Smooth muscle cell (in vitro differentiated cells): Measurements from ENCODE around the gene KCNE4. TPM values are rescaled to one million over a fixed set of nuclear protein-coding genes. Genes with fewer than 3 reads are reported as not detected.
A peak's percentile ranks its signal among the peaks of the same experiment; 100 is the strongest.

Source experiments
- DNase-seq: peaks from one replicate; lab custom pipeline; 2025; ENCODE audit not compliant: unreplicated experiment; lab: John Stamatoyannopoulos, UW
- H2AFZ ChIP-seq: fragments of 200-600 bp; sonication (generic); 2 replicates; pipeline ENCODE4 v1.6.0; 2016; ENCODE audit warnings: antibody characterized with exemption, low read depth, mild to moderate bottlenecking
- H3F3A ChIP-seq: fragments of 200-600 bp; sonication (generic); 2 replicates; pipeline ENCODE4 v1.6.0; 2017; ENCODE audit warnings: antibody characterized with exemption, low read depth
- H3K27ac ChIP-seq: fragments of 200-600 bp; sonication (generic); 2 replicates; pipeline ENCODE4 v1.5.1; 2016; ENCODE audit warnings: low read depth, mild to moderate bottlenecking
- H3K27me3 ChIP-seq: fragments of 200-600 bp; sonication (generic); 2 replicates; pipeline ENCODE4 v1.6.1; 2016; ENCODE audit warnings: low read depth, mild to moderate bottlenecking
- H3K36me3 ChIP-seq: fragments of 200-600 bp; sonication (generic); 2 replicates; pipeline ENCODE4 v1.5.1; 2016; ENCODE audit warnings: low read depth
- H3K4me1 ChIP-seq: fragments of 200-600 bp; sonication (generic); 2 replicates; pipeline ENCODE4 v1.5.1; 2016; ENCODE audit warnings: low read depth
- H3K4me2 ChIP-seq: fragments of 200-600 bp; sonication (generic); 2 replicates; pipeline ENCODE4 v1.6.0; 2016; ENCODE audit warnings: mild to moderate bottlenecking
- H3K4me3 ChIP-seq: fragments of 200-600 bp; sonication (generic); 2 replicates; pipeline ENCODE4 v1.5.1; 2016; ENCODE audit warnings: mild to moderate bottlenecking
- H3K79me2 ChIP-seq: fragments of 200-600 bp; sonication (generic); 2 replicates; pipeline ENCODE4 v1.6.0; 2016; ENCODE audit warnings: low read depth, mild to moderate bottlenecking
- H3K9ac ChIP-seq: fragments of 200-600 bp; sonication (generic); 2 replicates; pipeline ENCODE4 v1.6.0; 2016; ENCODE audit warnings: low read depth
- H3K9me3 ChIP-seq: fragments of 200-600 bp; sonication (generic); replicated peaks from 2 replicates; pipeline ENCODE4 v1.5.1; 2016; ENCODE audit warnings: low read depth
- H4K20me1 ChIP-seq: fragments of 200-600 bp; sonication (generic); 2 replicates; pipeline ENCODE4 v1.6.0; 2016; ENCODE audit warnings: low read depth
- CTCF ChIP-seq: fragments of 200-600 bp; sonication (generic); IDR thresholded peaks from 2 replicates; pipeline ENCODE4 v1.5.1; 2017; ENCODE audit warnings: borderline replicate concordance, mild to moderate bottlenecking, antibody characterized with exemption; ENCODE audit not compliant: insufficient read depth, poor library complexity, severe bottlenecking
- WGBS: methylation state at CpG from one replicate; pipeline ENCODE4 v1.1.7; 2016; ENCODE audit warnings: low lambda C conversion rate; 5-methylcytosine and 5-hydroxymethylcytosine counted together
- polyA plus RNA-seq: library from polyadenylated mRNA; unstranded; fragments of >200 nt; fragmentation: Nextera tagmentation; extraction: Ambion mirVana; gene quantifications from 2 replicates; pipeline ENCODE4 v1.2.1, GENCODE V29; 2016
- total RNA-seq: library from RNA; depleted of rRNA; stranded (reverse); fragments of >200 nt; gene quantifications from 2 replicates; pipeline ENCODE4 v1.2.3, GENCODE V29; 2014

KCNE4 gene
- total and polyA plus RNA-seq, 2 experiments from 2014 or later: 36.7 to 67.5 TPM

- Histone ChIP-seq H3K4me3 (no peak overlapping the region), H3K36me3 (no peaks in the 10 kb centered on the region), H3K9ac (no peak overlapping the region), H3F3A (peaks cover 8% of the 10 kb centered on the region), H3K27ac (peak overlapping the region; percentile 31), H3K9me3 (no peaks in the 10 kb centered on the region), H4K20me1 (no peaks in the 10 kb centered on the region), H3K27me3 (no peaks in the 10 kb centered on the region), H3K79me2 (no peaks in the 10 kb centered on the region), H2AFZ (no peak overlapping the region), H3K4me2 (no peak overlapping the region), H3K4me1 (no peaks in the 10 kb centered on the region)
- TF ChIP-seq CTCF: no peak
- WGBS: 78% methylated on average over 8 of the region's 8 CpGs
- DNase-seq: no peak
These were observed 19.5 kb upstream of the KCNE4 start for GRCh38 chr2:223032187-223033142.

- H3K4me2 ChIP-seq: peak overlapping the region; percentile 46
- H3K79me2 ChIP-seq: no peaks in the 10 kb centered on the region
These were observed 17.6 kb upstream of the KCNE4 start for GRCh38 chr2:223034221-223034975.

GRCh38 chr2:223036790-223037444 lies 15.1 kb upstream of the KCNE4 start:
- H3F3A ChIP-seq: peaks cover 7% of the 10 kb centered on the region
- no peak overlapping the region for H3K4me3 ChIP-seq
- H3K4me1 ChIP-seq: peaks cover 21% of the 10 kb centered on the region
- no peaks in the 10 kb centered on the region for H3K79me2 ChIP-seq
- WGBS: 39% methylated on average over 3 of the region's 3 CpGs
- H3K4me2 ChIP-seq: no peak overlapping the region
- DNase-seq: no peak
- no peaks in the 10 kb centered on the region for H3K36me3 ChIP-seq
- no peaks in the 10 kb centered on the region for H4K20me1 ChIP-seq
- no peaks in the 10 kb centered on the region for H3K27me3 ChIP-seq
- no peak overlapping the region for H3K9ac ChIP-seq
- H3K27ac ChIP-seq: no peak overlapping the region
- no peak for TF ChIP-seq CTCF
- no peak overlapping the region for H2AFZ ChIP-seq
- H3K9me3 ChIP-seq: no peaks in the 10 kb centered on the region

More at GRCh38 chr2:223034221-223034975, 17.6 kb upstream of the KCNE4 start:
- Histone ChIP-seq H3K4me1 (peaks cover 10% of the 10 kb centered on the region), H3F3A (peaks cover 7% of the 10 kb centered on the region), H3K27me3 (no peaks in the 10 kb centered on the region), H2AFZ (no peak overlapping the region), H3K4me3 (no peak overlapping the region), H4K20me1 (no peaks in the 10 kb centered on the region), H3K36me3 (no peaks in the 10 kb centered on the region), H3K27ac (peak overlapping the region; percentile 39), H3K9me3 (no peaks in the 10 kb centered on the region), H3K9ac (no peak overlapping the region)
- DNase-seq: no peak
- no peak for TF ChIP-seq CTCF
